Amniotic epithelial cell (primary cell): ENCODE data around the gene IGLON5.

Experiments
- DNase-seq: peaks from one replicate; pipeline ENCODE4 v3.0.0-alpha.2; 2010; ENCODE audit warnings: low read depth

IGLON5 gene

DNA sequence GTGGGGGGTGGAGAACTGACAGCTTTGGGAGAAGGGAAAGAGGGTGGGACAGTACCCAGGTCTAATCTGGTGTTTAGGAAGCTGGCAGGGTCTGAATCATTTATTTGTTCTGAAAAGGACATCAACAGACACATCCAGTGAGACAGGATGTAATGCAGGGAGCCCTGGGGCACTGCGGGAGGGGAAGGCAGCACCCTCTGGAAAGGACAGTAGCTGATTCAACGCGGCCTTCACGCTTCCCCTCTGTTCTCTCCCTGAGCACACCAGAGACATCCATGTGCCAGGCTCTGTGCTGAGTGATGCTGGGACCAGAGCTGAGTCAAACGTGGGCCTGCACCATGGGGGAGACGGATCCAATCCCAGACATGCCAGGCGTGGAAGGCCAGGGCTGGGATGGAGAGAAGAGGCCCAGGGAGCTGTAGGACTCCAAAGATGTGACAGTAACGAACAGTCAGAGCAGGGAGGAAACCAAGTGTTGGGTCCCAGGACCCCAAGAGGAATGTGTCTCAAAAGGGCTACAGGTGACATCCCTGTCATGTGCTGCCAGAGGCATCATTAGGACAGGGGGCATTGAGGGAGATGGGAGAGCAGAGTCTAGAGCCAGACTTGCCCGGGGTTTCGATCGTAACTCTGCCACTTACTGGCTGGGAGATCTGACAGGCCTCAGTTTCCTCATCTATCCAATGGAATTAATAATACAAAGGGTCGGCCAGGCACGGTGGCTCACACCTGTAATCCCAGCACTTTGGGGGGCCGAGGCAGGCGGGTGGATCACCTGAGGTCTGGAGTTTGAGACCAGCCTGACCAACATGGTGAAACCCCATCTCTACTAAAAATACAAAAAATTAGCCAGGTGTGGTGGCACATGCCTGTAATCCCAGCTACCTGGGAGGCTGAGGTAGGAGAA is 53.0 kb downstream of the IGLON5 start:
- DNase-seq: no peak

DNA sequence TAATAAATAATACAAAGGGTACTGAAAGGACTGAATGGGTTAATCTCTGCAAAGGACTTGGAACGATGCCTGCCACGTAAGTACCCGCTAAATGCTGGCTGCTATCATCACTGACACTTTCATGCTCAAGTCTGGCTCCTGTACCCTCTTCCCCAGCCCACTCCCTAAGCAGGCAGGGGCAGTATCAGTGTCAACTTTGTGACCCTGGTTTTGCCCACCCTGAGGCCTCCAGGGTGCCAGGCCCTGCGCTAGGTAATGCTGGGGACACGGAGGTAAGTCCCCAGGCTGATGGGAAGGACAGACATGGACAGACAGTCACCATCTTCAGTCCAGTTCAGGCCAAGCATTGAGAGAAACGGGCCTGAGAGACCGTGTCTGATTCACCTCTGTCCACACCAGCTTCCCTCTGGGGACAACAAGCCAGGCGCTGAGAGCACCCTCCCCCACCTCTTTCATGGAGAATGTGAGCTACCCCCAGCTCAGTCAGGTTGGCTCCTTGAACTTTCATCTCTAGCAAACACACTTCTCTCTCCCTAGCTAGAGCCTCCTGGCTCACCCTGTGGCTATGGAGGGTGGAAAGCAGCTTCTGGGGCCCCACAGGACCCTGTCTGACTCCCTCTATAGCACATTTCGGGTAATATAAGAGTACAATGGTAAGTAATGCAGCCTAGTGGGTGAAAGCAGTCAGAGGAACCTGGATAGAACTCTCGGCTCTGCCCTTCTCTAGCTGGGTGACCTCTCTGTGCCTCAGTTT is 53.9 kb downstream of the IGLON5 start:
- peak; percentile 52 for DNase-seq

DNA sequence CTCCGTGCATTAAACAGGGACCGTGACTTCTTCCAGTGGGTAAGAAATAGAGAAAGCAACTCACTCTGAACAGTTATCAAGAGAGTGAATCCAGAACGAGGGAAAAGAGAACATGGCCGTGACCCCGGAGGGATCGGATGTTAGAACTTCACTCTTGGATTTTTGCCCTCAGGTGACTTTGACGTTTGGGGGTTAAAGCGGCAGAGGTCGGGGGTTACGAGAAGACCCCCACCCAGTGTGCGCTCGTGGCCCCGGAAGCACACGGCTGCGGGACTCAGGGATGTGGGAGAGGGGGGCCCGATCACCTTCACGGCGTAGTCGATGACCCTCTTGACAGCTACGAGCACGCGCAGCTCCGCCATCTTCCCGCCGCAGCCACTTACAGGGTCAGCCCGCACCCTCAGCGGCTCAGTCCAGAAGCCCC is 54.5 kb downstream of the IGLON5 start, which contains the start of gene ETFB:
Gene ETFB, minus strand, starts transcription at position 424 of the 424 bp plus-strand sequence. Its CDS starts 62 bp downstream, at position 362.
- DNase-seq: no peak

DNA sequence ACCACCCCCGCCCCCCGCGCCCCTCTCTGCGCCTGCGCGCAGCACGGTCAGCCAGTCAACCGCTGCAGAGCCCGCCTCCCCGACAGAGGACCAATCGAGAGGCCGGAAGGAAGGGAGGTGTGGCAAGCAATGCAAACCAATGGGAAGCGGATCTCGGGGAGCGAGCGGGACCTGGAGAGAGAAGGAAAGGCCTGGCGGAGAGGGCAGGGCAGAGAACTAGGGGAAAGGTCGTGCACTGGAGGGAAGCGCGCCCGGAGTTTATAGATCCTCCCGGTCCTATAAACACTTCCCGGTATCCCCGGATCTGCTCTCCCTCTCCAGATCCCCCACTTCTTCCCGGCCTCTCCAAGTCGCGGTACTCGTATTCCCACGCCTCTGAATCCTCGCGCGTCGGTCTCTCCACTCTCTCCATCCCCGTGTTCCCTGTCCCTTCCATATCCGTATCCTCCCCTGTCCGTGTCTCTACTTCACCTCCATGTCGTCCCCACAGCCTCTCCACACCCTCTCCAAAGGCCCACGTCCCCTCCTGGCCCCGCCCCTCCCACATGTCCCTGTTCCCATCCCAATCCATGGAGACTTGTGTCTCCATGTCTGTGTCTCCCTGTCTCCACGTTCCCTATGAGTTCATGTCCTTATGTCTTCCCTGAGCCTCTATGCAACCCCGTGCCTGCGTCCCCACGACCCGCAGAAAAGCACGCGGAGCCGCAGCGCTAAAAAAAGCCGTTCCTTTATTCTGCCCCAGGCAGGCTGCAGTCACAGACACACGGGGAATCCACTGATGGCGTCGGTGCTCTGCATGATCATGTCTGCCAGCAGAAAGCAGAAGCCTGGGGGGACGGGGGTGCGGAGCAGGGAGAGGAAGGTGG is 55.2 kb downstream of the IGLON5 start:
- peak; percentile 97 for DNase-seq

DNA sequence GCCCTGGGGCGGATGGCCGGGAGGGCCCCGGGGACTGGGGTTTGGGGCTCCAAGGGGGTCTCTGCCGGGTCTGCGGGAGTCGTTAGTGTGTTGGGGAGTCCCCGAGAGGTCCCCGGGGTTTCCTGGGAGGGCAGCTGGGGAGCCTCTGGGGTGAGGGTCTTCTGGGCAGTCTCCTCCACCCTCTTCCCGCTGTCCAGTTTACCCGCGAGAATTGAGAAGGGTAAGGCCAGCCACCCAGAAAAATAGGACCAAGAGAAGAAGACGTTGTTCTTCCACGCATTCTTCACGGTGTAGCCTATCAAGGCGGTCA is 55.8 kb downstream of the IGLON5 start:
- no peak for DNase-seq

DNA sequence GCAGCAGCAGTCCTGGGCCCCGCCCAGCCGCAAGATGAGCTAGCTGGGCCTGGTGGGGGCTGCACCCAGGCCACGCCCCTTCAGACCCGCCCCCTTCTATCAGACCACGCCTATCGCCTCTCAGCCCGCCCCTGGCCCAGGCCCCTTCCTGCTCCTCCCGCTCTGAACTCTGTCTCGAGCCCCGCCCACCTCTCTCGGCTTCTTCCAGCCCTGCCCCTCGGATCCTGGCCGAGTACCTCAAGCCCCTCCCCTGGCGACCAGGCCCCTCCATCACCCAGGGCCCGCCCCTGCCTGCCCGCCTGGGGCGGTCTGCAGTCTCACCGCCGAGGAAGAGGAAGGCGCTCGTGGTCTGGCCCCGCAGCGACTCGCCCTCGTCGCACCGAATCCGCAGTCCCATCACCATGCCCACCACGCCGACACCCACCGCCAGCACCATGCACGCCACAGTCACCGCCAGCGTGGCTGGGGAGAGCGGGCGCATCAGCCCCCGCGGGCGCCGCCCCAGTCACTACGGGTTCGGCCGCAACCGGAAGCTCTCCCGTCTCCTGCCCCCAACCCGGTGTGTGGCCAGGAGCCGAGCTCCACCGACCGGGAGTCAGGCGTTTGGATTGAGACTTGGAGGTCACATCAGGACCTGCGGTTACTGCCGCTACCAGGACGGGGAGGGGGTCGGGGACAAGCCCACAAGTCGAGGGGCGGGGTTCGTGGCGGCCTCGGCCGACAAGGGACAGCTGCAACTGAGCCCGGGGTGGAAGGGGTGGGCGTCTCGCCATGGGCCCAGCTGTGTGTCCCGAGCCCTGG is 56.3 kb downstream of the IGLON5 start:
- DNase-seq: peak; percentile 98

DNA sequence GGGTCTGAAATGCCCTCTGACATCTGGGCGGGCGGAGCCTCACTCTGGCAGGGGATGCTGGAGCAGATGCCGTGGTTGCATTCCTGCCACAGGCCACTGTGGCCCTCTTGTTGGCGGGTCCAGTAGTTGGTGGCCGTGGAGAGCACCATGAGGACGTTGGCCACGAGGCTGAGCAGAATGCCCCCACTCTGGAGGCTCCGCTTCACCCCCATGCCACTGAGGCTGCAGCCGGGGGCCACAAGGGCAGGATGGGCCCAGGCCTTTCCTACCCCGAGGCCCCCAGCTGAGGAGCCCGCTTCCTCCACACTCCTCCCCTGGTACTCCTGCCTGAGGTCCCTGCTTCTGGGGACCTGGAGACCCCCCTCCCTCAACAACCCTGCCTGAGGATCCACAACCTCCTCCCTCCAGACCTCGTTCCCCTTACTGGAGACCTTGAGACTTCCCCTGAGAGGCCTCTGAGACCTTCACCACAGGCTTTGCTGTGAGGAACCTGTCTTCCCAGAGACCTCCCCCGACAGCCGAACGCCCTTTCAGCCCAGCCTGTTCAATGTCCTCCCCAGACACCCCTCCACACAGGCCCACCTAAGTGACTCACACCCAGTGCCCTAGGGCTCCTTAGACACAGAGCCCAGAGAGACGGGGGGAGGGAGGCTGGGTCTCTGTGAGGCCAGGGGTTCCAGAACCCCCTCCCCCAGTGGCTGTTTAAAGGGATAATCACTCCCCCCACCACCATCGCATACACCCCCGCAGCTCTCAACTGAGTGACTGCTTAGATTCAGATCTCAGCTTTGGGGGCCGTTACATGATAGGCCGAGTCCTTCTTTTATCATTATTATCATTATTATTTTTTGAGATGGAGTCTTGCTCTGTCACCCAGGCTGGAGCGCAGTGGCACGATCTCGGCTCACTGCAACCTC is 57.2 kb downstream of the IGLON5 start, which contains the start of gene CLDND2:
Gene CLDND2, minus strand, starts transcription at position 638 of the 917 bp plus-strand sequence. Its CDS starts 426 bp downstream, at position 212.
- DNase-seq: no peak

DNA sequence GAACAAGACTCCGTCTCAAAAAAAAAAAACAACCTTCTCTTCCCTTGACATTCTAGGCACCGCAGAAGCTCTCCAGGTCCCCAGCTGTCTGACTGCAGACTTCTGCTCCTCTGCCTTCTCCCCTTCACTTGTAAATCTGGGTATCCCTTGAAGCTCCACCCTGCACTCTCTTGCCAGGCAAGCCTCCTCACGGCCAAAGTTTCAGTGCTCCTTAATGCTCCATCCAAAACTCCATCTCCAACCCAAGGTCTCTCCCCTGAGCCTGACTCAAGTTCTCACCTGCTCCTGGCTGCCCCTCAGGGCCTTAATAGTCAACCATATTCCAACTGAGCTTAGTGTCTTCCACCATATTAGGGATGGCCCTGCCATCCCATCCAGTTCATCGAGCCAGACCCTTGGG is 58.8 kb downstream of the IGLON5 start:
- no peak for DNase-seq

DNA sequence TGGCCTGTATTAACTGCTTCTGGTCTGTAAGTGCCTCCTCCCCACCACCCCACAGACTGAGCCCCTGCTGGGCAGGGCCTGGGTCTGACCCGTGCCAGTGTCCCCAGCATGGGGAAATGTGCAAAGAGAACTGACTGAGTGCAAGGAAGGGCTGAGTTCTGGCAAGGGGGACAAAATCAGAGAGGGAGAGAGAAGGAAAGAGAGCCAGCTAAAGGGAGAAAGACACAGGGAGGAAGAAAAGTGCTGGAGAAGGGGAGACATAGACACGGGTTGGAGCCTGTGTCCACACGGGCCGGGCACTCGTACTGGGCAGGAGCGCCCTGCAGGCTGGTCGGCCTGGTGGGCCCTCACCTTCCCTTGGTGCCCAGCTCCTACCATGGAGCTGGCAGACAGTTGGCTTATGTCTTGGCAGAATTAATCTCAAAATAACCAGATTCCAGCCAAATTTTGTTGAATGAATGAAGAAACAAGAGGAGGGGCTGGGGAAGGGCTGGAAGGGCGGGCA is 59.8 kb downstream of the IGLON5 start:
- DNase-seq: no peak

DNA sequence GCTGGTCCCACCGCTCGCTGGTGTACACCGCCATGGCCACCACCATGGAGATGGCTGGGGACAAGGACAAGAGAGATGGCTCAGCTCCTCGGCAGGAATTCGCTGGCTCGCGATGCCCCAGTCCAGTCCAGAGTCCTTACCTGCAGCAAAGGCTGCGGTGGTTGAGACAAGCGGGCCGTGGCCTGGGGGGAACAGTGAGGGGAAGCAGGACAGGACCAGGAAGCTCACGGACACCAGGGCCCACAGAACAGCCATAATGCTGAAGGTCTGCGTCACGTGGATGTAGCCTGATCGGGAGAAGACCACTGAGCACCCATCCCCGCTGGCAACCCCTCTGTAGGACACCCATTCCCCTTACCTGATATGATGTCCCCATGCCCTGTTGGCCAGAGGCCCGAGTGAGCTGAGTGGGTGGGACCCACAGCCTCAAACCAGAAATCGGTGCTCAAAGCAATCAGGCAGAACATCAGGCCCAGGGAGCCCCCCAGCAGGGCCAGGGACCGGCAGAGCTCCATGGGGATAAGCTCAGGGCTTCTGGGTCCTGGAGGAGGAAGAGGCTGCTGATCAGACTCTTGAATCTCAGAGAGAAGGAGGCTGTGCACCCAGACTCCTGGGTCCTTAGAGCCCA is 60.7 kb downstream of the IGLON5 start:
- no peak for DNase-seq

DNA sequence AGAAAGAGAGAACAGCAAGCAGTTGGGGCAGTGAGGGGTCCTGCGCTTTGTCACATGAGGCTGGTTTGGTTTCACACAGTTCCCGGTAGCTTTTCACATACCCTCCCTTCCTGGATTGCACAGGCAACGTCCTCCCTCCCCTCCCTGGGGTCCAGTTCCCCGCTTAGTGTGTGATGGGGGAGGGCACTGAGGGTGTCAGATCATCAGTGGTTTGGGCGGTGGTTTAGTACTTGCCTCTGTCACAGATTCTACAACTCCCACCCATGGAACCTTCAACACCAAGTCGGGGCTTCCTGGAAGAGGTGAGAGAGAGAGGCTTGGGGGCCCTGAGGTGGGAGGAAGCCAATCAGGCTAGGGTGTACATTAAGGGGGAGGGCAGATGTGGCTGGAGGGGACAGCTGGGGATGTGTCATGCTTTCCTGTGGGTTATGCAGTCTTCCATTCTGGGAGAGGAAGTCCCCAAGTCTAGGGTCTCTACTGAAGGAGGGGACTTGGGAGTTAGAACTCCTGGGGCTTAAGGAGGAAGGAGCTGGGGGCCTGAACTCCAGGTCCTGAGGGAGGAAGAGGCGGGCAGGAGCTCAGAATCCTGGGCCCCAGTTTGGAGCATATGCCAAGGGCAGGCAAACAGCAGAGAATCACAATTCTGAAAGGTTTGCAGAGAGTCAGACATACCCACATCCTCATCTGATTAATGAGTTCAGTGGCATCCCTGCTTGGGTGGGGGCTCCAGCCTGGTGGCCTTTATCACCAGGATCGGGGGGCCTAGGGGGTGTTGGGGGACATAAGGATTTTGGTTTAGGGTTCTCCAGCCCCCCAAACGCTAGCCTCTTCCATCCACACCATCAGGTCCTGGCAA is 61.4 kb downstream of the IGLON5 start, which contains the start of gene NKG7:
Gene NKG7, minus strand, starts transcription at position 6 of the 856 bp plus-strand sequence. CDS start 119 bp downstream, outside the sequence.
- DNase-seq: no peak

DNA sequence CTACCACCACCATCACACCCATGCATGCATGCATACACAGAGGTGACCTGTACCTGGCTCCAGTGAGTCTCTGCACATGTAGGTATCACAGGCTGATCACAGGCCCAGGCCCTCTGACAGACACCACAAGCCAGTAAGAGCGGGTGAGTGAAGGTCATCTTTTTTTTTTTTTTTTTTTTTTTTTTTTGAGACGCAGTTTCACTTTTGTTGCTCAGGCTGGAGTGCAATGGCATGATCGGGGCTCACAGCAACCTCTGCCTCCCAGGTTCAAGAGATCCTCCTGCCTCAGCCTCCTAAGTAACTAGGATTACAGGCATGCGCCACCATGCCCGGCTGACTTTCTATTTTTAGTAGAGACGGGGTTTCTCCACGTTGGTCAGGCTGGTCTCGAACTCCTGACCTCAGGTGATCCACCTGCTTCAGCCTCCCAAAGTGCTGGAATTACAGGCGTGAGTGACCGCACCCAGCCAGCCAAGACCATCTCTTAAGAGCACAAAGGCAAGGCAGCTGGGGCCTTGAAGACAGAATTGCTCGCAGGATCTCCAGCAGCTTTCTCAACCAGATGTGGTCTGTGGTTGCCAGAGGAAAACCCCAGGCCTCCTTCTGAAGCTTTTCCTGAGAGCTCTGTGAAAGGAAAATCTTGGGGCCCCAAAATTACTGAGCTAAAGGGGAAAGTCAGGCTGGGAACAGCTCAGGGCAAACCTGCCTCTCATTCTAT is 64.2 kb downstream of the IGLON5 start:
- no peak for DNase-seq

DNA sequence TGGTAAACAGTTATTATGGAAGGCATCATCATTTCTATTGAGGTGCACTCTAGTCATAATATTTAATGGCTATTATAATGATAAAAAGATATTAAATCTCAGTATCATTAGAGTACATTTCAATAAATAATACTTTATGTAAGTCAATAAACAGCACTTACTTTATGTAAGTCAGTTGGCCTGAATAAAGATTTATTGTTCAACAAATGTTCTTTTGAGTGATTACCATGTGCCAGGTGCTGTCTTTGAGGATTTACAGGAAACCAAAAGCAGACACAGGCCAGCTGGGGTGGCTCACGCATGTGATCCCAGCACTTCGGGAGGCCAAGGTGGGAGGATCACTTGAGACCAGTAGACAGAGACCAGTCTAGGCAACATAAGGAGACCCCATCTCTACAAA is 66.0 kb downstream of the IGLON5 start:
- DNase-seq: no peak

DNA sequence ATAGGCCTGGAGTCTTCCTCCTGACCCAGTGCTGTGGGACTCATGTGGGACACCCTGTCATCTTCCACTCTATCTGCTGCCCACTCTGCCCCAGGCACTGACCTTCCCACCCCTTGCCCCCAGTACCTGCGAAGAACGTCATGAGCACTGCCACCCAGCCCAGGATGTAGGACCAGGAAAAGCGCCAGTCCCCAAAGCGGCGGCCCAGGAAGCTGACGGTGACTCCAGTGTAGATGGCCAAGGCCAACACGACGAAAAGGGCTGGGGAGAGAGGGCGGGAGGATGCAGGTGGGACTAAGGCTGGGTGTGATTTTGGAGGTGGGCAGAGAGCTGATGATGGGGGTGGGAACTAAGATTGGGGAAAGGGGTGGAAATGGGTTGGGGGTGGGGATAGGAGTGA is 68.9 kb downstream of the IGLON5 start:
- no peak for DNase-seq
